Fibroblast of mammary gland (primary cell): ENCODE results near the gene MINDY4.

ENCODE experiments used
- DNase-seq: peaks from one replicate; pipeline ENCODE4 v3.0.0-alpha.2; 2010; ENCODE audit warnings: low read depth
- H3K4me3 ChIP-seq: 2 replicates; pipeline ENCODE4 v1.5.1; 2011; ENCODE audit warnings: low read depth, mild to moderate bottlenecking, low read length, moderate library complexity; ENCODE audit not compliant: control insufficient read depth
- CTCF ChIP-seq: conservative IDR thresholded peaks from 2 replicates; pipeline ENCODE4 v1.5.1; 2011; ENCODE audit warnings: low read depth, low read length, inconsistent platforms; ENCODE audit not compliant: control insufficient read depth, insufficient read depth

MINDY4 gene

DNA sequence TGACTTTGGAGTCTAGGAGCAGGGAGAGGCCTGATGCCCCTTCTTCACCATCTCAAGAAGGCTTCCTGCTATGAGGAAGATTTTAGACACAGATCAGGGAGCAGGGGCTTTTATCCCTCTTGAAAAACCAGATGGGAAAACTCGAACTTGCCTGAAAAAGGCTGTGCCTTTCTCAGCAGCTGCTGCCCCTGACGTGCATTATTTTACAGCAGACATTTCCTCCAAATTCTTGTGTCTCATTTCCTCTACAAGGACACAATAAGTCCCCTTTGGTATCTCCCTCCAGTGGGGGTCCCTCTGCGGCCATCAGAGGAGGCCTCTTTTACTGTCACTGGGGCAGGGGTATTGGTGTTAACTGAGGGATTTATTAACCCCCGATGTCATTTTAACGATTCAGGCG lies 102.4 kb downstream of the MINDY4 start:
- no peak for DNase-seq
- no peak overlapping the region for H3K4me3 ChIP-seq
- TF ChIP-seq CTCF: no peak

DNA sequence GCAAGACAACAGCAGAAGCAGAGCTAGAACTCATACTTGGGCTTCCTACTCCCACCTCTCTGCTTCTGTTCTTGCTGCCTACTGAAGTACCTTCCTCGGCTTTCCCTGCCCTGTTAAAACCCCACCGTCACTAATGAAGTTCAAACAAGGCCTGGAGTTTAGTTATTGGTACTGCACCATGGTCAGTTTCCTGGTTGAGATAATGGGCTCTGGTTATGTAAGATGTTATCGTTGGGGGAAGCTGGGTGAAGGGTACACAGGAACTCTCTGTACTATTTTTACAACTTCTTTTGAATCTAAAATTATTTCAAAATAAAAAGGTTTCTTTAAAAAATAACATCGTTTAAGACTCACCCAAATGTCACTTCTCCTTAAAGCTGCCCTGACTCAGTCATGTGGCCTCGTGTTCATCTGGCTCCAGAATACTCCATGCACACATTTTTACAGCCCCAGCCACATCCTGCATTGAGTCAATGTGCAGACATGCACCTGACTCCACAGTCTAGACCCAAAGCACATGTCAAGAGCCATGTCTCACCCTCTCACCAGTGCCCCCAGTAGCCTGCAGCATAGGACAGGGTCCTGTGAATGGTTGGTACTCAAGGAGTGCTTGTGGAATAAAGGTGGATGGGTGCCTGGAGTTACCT lies 103.6 kb downstream of the MINDY4 start:
- DNase-seq: no peak
- no peak for TF ChIP-seq CTCF
- no peak overlapping the region for H3K4me3 ChIP-seq

GRCh38 chr7:30877015-30877769 lies 106.0 kb downstream of the MINDY4 start:
- no peak overlapping the region for H3K4me3 ChIP-seq
- no peak for TF ChIP-seq CTCF
- DNase-seq: no peak

GRCh38 chr7:30877993-30878392 lies 106.8 kb downstream of the MINDY4 start:
- TF ChIP-seq CTCF: no peak
- no peak overlapping the region for H3K4me3 ChIP-seq
- DNase-seq: no peak

- no peak for TF ChIP-seq CTCF
- H3K4me3 ChIP-seq: no peak overlapping the region
- DNase-seq: no peak
Measured at GRCh38 chr7:30879139-30880124, 108.2 kb downstream of the MINDY4 start.

- no peak overlapping the region for H3K4me3 ChIP-seq
- no peak for TF ChIP-seq CTCF
- DNase-seq: no peak
Measured at GRCh38 chr7:30880125-30880720, 109.0 kb downstream of the MINDY4 start.
